Brain microvascular endothelial cell (primary cell): ENCODE results near the gene MTHFR.
A peak's percentile ranks its signal among the peaks of the same experiment; 100 is the strongest.

Experiments
- DNase-seq: peaks from one replicate; pipeline ENCODE4 v3.0.0-alpha.2; 2020
- H3K27ac ChIP-seq: fragments of 250-450 bp; sonication (Bioruptor Pico); 2 replicates; pipeline ENCODE4 v1.5.1; 2020; ENCODE audit warnings: mild to moderate bottlenecking, moderate library complexity
- H3K27me3 ChIP-seq: fragments of 250-450 bp; sonication (Bioruptor Pico); replicated peaks from 2 replicates; pipeline ENCODE4 v1.5.1; 2020; ENCODE audit warnings: mild to moderate bottlenecking
- H3K36me3 ChIP-seq: fragments of 250-450 bp; sonication (Bioruptor Pico); replicated peaks from 2 replicates; pipeline ENCODE4 v1.5.1; 2020; ENCODE audit warnings: mild to moderate bottlenecking
- H3K4me3 ChIP-seq: 2 replicates; pipeline ENCODE4 v1.5.1; 2011; ENCODE audit warnings: low read depth, mild to moderate bottlenecking, control low read depth, low read length, moderate library complexity
- CTCF ChIP-seq: IDR thresholded peaks from 2 replicates; pipeline ENCODE4 v1.5.1; 2011; ENCODE audit warnings: low read depth, mild to moderate bottlenecking, moderate library complexity, low read length, control low read depth, inconsistent platforms; ENCODE audit errors: missing control alignments
- in situ Hi-C: cut with HindIII; loops from 2 replicates; pipeline ENCODE4 v1.10.0; 2017; ENCODE audit warnings: low sequenced_read_pairs, low pct_ligation_motif_present

MTHFR gene

GRCh38 chr1:11761988-11762406 lies 43.8 kb downstream of the MTHFR start, which contains the start of gene C1orf167:
TSS of gene C1orf167 (plus strand) at chr1:11762193. CDS start at chr1:11764401, 2,208 bp downstream.
- DNase-seq = no peak

DNA sequence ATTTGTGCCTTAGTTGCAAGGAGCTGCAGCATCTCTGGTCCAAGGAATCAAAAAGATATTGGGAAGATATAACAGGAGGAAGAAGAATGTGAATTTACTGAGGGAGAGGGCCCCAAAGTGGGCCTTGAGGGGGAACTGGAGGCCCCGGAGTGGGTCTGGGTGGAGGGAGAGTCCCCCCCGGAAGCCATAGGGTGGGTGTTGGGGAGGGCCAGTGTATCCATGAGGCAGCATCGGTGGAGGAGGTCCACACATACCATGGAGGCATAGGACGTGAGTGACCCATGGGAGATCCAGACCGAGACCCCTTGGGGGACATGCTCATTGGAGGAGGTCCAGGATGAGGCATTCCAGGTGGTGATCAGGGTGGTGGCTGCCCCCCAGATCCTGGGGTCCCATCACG lies 44.5 kb downstream of the MTHFR start:
- no peak for DNase-seq
- Histone ChIP-seq H3K27ac (no peak overlapping the region), H3K4me3 (no peak overlapping the region), H3K27me3 (peaks cover 5% of the 10 kb centered on the region), H3K36me3 (no peaks in the 10 kb centered on the region)
- no peak for TF ChIP-seq CTCF
- in situ Hi-C loops = no loop called here

More at GRCh38 chr1:11761988-11762406, 43.8 kb downstream of the MTHFR start, which contains the start of gene C1orf167:
- Histone ChIP-seq H3K27ac (no peak within 1 kb of the TSS), H3K4me3 (no peak within 1 kb of the TSS), H3K27me3 (peaks cover 5% of the 10 kb centered on the region), H3K36me3 (no peaks in the 10 kb centered on the region)
- in situ Hi-C loops = no loop called here
- no peak for TF ChIP-seq CTCF

GRCh38 chr1:11759791-11760190 lies 46.0 kb downstream of the MTHFR start:
- DNase-seq = no peak
- peaks cover 5% of the 10 kb centered on the region for H3K27me3 ChIP-seq
- TF ChIP-seq CTCF = no peak
- no peak overlapping the region for H3K4me3 ChIP-seq
- no peak overlapping the region for H3K27ac ChIP-seq
- H3K36me3 ChIP-seq = no peaks in the 10 kb centered on the region
- in situ Hi-C loops = no loop called here

- no peak for TF ChIP-seq CTCF
- Histone ChIP-seq H3K4me3 (no peak overlapping the region), H3K27ac (no peak overlapping the region), H3K27me3 (peaks cover 4% of the 10 kb centered on the region), H3K36me3 (no peaks in the 10 kb centered on the region)
- in situ Hi-C loops = no loop called here
- DNase-seq = no peak
Observed at GRCh38 chr1:11757047-11757446, 48.7 kb downstream of the MTHFR start.

DNA sequence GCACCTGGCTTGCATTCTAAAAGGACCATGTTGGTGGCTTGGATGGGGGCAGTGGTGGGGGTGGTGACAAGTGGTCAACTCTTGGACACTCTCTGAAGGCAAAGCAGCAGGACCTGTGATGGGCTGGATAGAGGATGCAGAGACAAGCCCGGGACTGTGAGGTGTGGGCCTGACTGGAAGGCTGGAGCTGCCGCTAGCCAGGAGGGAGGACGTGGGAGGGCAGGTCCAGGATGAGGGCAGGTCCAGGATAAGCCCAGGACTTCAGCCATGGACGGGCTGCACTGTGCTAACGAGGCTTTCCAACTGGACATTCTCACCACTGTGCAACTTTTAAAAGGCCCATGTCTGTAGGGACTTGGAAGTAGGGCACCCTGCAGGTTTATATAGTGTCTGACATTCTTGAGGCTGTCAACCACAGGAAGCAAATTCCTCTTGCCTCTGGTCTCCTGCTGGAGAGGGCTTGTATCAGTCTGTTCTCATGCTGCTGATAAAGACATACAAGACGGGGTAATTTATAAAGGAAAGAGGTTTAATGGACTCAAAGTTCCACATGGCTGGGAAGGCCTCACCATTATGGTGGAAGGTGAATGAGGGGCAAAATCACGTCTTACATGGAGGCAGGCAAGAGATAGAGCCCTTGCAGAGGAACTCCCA lies 52.1 kb downstream of the MTHFR start:
- peaks cover 2% of the 10 kb centered on the region for H3K36me3 ChIP-seq
- H3K27ac ChIP-seq = no peak overlapping the region
- peak; percentile 7 for TF ChIP-seq CTCF
- in situ Hi-C loops = no loop called here
- DNase-seq = peak; percentile 40
- no peak overlapping the region for H3K4me3 ChIP-seq
- no peaks in the 10 kb centered on the region for H3K27me3 ChIP-seq
